ENCODE data around the gene TBC1D30.

DNA sequence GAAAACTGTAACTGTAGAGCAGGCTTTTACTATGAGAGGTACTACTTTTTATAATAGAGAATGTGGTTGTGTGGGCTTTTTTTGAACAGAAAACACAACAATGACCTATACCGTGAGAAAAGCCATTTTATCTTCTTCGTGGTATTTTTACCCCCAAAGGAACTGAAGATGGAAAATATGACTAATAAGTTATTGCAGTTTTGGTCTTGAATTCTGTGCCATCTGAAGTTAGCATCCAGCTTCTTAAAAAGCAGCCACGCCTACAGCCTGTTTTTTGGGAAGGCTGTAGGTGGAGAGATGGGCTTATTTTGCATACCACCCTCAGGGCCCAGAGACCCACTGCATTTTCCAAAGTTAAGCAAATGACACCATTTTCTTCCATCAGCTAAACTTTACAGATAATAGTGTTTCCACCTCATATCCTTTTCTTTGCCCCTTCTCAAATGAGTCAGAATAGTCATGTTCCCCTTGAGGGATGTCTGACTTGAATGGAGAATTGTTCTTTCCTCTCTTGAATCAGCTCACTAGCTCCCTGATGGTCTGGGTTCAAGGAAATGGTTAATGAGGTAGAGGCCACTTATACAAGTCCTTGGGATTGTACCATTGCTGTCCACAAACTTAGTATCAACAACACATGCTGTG is 53.0 kb downstream of the TBC1D30 start:
- TF ChIP-seq, protein P1, sequence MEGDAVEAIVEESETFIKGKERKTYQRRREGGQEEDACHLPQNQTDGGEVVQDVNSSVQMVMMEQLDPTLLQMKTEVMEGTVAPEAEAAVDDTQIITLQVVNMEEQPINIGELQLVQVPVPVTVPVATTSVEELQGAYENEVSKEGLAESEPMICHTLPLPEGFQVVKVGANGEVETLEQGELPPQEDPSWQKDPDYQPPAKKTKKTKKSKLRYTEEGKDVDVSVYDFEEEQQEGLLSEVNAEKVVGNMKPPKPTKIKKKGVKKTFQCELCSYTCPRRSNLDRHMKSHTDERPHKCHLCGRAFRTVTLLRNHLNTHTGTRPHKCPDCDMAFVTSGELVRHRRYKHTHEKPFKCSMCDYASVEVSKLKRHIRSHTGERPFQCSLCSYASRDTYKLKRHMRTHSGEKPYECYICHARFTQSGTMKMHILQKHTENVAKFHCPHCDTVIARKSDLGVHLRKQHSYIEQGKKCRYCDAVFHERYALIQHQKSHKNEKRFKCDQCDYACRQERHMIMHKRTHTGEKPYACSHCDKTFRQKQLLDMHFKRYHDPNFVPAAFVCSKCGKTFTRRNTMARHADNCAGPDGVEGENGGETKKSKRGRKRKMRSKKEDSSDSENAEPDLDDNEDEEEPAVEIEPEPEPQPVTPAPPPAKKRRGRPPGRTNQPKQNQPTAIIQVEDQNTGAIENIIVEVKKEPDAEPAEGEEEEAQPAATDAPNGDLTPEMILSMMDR (IDR thresholded peaks at IDR 0.05) = no peak
- no peak for TF ChIP-seq POLR2A (IDR thresholded peaks at IDR 0.05)

Data from lower leg skin (tissue), 3 donors.